ENCODE results near the gene METTL27.
A peak's percentile ranks its signal among the peaks of the same experiment; 100 is the strongest.
"Not testable (repeated sequence)": the region's sequence is repeated elsewhere in the genome, so short reads cannot be mapped to it uniquely, and the experiment has no call there.

The METTL27 gene

DNA sequence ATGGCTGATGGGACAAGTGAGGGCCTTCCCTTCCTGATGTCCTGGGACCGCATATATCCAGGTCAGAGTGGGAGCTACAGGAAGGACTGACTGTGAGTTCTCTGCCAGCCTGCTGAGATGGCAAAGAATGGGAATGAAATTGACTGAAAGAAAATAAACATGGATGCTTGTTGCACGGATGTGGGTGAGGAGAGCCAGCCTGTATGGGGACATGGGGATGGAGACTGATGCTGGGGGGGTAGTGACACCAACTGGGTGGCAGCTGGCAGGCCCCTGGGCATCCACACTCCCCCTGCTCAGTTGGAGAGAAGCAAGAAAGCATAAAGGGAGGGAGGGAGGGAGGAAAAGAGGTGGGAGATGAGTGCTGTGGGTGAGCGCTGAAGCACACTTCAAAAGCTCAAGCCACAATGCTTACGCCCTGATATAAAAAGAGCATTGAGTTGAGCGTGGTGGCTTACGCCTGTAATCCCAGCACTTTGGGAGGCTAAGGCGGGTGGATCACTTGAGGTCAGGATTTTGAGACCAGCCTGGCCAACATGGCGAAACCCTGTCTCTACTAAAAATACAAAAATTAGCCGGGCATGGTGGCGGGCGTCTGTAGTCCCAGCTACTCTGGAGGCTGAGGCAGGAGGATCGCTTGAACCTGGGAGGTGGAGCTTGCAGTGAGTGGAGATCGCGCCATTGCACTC is 20.6 kb downstream of the METTL27 start:
- not testable (repeated sequence) for FAIRE-seq; DNase-seq (ENCODE audit: low spot score)

DNA sequence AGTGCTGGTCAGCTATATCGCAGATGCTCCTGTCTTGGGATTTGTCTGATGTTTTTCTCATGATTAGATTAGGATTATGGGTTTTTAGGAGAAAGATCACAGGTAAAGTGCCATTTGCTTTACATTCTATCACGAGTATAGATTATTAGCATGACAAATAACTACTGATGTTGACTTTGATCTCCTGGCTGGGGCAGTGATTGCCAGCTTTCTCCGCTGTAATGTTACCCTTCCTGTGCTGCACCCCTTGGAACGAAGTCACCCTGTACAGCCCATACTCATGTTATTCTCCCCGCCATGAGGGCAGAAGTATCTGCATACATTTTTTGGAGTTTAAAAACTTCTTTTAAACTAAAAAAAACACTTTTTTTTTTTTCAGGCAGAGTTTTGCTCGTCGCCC is 22.3 kb downstream of the METTL27 start:
- DNase-seq (ENCODE audit: low spot score) (no peak), FAIRE-seq (no peak)

DNA sequence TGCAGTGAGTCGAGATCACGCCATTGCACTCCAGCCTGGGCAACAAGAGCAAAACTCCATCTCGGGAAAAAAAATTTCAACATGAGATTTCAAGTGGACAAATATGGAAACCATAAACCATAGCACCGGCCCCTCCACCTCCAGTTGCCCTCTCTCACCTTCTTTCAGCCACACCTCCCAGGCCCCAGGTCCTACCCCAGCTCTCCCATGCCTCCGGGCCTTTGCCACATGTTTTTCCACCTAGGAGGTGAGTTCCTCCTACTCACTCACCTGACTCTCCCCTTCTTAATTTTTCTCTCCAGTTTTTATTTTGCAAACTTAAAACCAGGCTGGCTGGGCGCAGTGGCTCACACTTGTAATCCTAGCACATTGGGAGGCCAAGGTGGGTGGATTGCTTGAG is 25.2 kb downstream of the METTL27 start:
- no peak for DNase-seq (ENCODE audit: low spot score)
- FAIRE-seq = no peak

DNA sequence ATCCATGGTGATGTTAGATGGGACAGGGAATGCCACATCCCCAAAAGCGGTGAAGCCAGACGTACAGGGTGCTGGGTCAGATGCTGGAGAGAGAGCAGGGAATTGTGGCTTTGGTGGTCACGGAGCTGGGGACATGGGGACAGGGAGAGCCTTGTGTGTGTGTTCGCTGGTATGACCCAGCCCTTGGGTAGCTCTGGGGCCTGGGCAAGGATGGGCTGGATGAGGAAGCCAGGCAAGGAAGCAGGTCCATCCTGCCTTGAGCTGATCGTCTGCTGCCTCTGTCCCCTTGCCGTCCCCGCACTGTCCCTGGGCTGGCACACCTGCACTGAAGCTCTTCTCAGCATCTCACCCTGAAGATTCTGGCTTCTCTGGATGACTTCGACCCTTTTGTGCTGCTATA is 26.9 kb downstream of the METTL27 start:
- FAIRE-seq (no peak), DNase-seq (ENCODE audit: low spot score) (no peak)

DNA sequence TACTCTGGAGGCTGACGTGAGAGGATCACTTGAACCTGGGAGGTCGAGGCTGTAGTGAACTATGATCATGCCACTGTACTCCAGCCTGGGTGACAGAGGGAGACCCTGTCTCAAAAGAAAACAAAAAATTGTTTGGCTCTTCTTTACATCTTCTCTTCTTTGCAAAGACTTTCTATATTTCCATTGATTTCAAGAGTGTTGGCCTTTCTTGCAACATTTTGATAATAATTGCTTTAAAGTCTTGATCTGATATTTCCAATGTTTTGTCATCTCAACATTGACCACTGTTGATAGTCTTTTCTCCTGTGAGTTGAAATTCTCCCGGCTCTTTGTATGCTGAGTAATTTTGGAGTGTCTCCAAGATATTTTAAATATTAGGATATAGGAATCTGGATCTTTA is 29.3 kb downstream of the METTL27 start:
- DNase-seq (ENCODE audit: low spot score) = no peak
- FAIRE-seq = no peak

DNA sequence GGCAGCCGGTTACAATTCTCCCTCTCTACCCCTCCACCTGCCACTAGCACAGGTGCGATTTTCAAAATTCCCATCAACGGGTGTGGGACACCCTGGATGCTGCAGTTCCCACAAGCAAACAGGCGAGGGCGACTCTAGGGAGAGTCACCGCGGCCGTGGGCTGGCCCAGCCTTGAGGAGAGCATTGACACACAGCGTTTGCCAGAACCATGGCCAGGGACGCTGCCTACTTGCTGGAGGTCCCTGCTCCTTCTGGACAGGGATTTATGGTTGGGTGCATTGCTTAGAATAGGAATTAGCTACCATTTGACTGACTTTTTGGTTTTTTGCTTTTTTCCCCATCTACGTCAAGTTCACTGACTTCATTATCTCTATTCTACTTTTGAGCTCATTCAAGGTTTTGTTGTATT is 30.6 kb downstream of the METTL27 start:
- FAIRE-seq = peak; percentile 10

DNA sequence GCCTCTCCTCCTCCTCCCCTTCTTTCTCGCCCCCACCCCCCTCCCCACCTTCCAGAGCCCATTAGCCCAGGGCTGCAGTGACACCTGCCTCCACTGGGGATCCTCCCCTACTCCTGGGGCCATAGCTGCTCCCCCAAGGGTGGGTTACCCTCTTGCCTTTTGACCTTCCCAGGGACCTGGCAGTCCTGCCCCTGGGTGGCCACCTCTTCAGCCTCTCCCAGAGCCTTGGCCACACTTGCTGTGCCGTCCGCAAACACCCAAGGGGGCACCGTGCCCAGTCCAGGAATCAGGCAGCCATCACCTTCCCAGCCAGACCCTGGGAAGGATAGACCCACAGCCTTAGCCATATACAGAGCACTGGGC is 31.3 kb downstream of the METTL27 start:
- DNase-seq (ENCODE audit: low spot score) (no peak), FAIRE-seq (no peak)

More for the DNA sequence above, 30.6 kb downstream of the METTL27 start:
- peak; percentile 61 for DNase-seq (ENCODE audit: low spot score)

DNA sequence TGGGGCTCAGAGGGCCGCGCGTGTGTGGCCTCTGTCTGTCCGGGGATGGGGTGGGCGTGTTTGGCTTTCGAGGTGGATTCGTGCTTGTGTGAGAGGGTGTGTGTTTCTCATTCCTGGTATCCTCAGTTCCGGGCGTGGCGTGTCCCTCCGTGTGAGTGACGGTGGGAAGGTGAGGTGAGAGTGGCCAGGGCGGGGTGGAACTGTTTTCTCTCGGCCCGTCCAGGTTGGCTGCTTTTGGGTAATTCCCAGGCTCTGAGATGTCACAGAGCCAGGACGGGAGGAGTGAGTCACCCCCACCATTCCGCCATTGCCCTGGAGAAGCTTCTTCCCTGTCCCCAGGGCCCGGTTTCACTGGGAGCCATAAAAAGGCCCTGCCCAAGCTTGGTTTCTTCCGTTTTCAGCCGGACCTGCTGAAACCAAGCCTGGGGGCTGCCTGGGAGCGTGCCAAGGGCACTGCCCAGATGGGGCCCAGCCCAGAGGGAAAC is 32.8 kb downstream of the METTL27 start:
- DNase-seq (ENCODE audit: low spot score) (no peak), FAIRE-seq (no peak)

DNA sequence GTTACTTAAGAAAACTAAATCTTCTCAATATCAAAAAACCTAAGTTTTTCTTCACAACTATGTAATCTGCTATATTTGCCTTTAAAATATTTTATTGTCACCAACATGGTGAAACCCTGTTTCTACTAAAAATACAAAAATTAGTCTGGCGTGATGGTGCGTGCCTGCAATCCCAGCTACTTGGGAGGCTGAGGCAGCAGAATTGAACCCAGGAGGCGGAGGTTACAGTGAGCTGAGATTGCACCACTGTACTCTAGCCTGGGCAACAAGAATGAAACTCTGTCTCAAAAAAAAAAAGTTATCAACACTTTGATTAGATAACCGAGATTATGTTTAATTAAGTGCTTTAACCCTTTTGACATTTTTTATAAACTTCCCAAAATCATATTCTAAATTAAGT is 39.9 kb downstream of the METTL27 start:
- FAIRE-seq (no peak), DNase-seq (ENCODE audit: low spot score) (no peak)

DNA sequence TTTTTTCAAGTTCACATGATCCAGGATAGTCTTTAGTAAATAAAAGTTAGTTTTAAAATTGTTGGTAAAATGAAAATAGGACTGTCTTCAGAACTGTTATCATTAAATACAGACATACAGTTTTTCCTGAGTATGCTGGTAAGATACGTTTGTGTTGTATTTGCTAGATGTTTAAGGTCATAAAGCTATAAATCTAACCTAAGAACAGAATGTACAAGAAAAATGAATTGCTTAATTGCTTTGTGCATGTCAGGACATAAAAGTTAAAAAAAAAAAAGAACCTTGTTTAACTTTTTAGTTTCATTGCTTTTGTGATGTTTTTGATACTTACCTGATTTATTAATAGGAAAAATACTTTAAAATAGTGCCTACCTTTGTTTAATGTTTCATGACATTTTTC is 40.7 kb downstream of the METTL27 start:
- FAIRE-seq = no peak
- no peak for DNase-seq (ENCODE audit: low spot score)

DNA sequence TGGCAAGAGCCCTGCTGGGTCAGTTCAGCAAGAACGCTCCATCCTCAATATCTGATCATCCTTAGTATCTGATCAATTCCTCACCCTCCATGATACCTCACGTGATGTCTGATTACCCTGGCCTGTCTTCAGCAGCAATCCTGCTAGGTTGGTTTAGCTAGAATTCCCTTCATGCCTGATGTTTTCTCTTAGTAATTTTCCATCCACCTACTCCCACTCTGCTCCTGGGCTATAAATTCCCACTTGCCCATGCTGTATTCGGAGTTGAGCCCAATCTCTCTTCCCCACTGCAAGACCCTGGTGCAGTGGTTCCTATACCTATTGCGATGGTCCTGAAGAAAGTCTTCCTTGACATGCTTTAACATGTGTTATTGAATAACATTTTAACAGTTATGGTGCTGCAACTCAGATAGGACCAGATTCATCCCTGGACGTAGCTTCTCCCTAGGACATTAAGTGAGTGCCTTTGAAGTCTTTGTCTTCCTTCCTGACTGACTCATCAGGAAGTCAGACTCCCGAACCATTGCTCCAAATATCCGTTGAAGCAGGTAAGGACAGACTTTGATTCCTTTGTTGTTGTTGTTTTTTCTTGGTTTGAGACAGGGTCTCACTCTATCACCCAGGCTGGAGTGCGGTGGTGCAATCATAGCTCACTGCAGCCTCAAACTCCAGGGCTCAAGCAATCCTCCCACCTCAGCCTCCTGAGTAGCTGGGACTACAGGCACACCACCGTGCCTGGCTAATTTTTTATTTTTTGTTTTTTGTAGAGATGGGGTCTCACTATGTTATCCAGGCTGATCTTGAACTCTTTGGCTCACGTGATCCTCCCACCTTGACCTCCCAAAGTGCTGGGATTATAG is 42.8 kb downstream of the METTL27 start:
- FAIRE-seq (no peak), DNase-seq (ENCODE audit: low spot score) (no peak)

DNA sequence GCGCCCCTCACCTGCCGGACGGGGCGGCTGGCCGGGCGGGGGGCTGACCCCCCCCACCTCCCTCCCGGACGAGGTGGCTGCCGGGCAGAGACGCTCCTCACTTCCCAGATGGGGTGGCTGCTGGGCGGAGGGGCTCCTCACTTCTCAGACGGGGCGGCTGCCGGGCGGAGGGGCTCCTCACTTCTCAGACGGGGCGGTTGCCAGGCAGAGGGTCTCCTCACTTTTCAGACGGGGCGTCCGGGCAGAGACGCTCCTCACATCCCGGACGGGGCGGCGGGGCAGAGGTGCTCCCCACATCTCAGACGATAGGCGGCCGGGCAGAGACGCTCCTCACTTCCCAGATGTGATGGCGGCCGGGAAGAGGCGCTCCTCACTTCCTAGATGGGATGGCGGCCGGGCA is 45.1 kb downstream of the METTL27 start:
- not testable (repeated sequence) for DNase-seq (ENCODE audit: low spot score)

DNA sequence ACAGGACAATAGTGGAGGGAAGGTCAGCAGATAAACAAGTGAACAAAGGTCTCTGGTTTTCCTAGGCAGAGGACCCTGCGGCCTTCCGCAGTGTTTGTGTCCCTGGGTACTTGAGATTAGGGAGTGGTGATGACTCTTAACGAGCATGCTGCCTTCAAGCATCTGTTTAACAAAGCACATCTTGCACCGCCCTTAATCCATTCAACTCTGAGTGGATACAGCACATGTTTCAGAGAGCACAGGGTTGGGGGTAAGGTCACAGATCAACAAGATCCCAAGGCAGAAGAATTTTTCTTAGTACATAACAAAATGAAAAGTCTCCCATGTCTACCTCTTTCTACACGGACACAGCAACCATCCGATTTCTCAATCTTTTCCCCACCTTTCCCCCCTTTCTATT is 45.7 kb downstream of the METTL27 start:
- FAIRE-seq; DNase-seq (ENCODE audit: low spot score): not testable (repeated sequence)

More for the DNA sequence above, 45.1 kb downstream of the METTL27 start:
- not testable (repeated sequence) for FAIRE-seq

DNA sequence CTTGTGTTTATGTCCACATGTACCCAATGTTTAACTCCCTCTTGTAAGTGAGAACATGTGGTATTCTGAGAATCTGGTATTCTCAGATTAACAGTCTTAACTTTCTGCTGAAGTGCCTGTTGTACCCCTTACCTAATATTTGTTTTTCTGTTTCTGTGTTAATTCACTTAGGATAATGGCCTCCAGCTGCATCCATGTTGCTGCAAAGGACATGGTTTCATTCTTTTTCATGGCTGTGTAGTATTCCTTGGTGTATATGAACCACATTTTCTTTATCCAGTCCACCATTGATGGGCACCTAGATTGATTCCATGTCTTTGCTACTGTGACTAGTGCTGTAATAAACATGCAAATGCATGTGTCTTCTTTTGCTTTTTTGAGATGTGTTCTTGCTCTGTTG is 47.1 kb downstream of the METTL27 start:
- not testable (repeated sequence) for DNase-seq (ENCODE audit: low spot score); FAIRE-seq

DNA sequence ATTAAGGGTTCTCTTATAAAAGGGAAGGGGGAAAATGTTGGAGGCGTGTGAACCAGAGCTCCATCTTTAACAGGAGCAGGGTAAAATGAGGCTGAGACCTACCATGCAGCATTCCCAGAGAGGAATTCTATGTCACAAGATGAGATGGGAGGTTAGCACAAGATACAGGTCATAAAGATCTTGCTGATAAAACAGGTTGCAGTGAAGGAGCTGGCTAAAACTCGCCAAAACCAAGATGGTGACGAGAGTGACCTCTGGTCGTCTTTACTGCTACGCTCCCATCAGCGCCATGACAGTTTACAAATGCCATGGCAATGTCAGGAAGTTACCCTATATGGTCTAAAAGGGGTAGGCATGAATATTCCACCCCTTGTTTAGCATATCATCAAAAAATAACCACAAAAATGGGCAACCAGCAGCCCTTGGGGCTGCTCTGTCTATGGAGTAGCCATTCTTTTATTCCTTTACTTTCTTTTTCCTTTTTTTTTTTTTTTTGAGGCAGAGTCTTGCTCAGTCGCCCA is 51.1 kb downstream of the METTL27 start:
- DNase-seq (ENCODE audit: low spot score); FAIRE-seq: not testable (repeated sequence)

DNA sequence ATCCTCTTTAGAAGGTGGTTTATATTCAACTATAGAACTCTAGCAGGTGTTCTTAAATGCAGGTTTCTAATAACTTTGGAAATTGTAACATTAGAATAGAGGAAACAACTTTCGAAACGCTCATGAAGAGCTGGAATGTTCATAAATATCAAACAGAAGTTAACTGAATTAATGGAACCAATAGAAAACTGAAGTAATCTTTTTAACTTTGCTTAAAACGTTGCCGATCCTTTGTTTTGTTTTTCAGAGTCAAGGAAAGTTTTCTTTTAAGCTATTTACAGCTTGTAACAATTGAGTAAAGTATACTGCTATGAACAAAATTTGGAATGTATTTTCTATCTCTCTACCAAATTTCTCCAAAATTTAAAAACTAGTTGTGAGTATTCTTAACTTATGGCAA is 53.3 kb downstream of the METTL27 start:
- FAIRE-seq = no peak
- no peak for DNase-seq (ENCODE audit: low spot score)

DNA sequence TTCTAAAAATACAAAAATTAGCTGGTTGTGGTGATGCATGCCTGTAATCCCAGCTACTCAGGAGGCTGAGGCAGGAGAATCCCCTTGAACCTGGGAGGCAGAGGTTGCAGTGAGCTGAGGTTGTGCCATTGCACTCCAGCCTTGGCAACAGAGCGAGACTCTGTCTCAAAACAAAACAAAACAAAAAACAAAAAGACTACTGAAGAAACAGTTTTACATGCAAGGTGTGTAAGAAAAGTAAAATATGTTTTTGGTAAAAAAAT is 54.6 kb downstream of the METTL27 start:
- not testable (repeated sequence) for FAIRE-seq; DNase-seq (ENCODE audit: low spot score)

DNA sequence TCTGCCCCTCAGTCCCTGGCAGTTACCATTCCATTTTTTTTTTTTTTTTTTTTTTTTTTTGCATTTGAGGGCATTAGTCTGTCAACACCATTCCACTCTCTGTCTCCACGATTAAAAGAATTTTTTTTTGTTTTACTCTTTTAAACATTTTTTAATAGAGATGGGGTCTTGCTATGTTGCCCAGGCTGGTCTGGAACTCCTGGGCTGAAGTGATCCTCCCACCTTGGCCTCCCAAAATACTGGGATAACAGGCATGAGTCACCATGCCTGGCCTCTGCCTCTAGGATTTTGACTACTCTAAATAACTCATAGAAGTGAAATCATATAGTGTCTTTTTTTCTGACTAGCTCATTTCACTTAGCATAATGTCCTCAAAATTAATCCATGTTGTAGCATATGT is 55.7 kb downstream of the METTL27 start:
- FAIRE-seq (no peak), DNase-seq (ENCODE audit: low spot score) (no peak)
